SKM-1 treated with dmso at 0.1 percent for 144 hours (cell line): ENCODE measurements around the gene SYMPK.
"Not testable (repeated sequence)": the region's sequence is repeated elsewhere in the genome, so short reads cannot be mapped to it uniquely, and the experiment has no call there.

Source experiments
- DNase-seq: peaks from one replicate; lab custom pipeline; 2025; ENCODE audit not compliant: unreplicated experiment; lab: John Stamatoyannopoulos, UW

SYMPK gene

GRCh38 chr19:45870798-45871197, 7.9 kb upstream of the SYMPK start:
- no peak for DNase-seq

GRCh38 chr19:45867241-45867640, 4.3 kb upstream of the SYMPK start:
- DNase-seq, result not testable (repeated sequence)

GRCh38 chr19:45866400-45867176, 3.6 kb upstream of the SYMPK start:
- DNase-seq, result no peak

GRCh38 chr19:45865269-45865948, 2.5 kb upstream of the SYMPK start:
- DNase-seq, result no peak

- no peak for DNase-seq
Measured at GRCh38 chr19:45864629-45865082, 1.7 kb upstream of the SYMPK start.

- no peak for DNase-seq
Measured at GRCh38 chr19:45863840-45864628, 1.1 kb upstream of the SYMPK start, which contains the start of gene FOXA3. FOXA3 (plus strand) TSS chr19:45864326; CDS start chr19:45864457, 131 bp downstream.

GRCh38 chr19:45863335-45863839, 440 bp upstream of the SYMPK start:
- no peak for DNase-seq

- DNase-seq, result no peak
Measured at GRCh38 chr19:45862271-45862563, 730 bp downstream of the SYMPK start.

- DNase-seq, result no peak
Measured at GRCh38 chr19:45860359-45861259, 2.3 kb downstream of the SYMPK start.

GRCh38 chr19:45854167-45854778, 8.7 kb downstream of the SYMPK start:
- DNase-seq, result no peak

- no peak for DNase-seq
Measured at GRCh38 chr19:45852983-45853382, 10.0 kb downstream of the SYMPK start.

GRCh38 chr19:45852145-45852750, 10.7 kb downstream of the SYMPK start:
- no peak for DNase-seq

GRCh38 chr19:45848922-45849321, 14.0 kb downstream of the SYMPK start:
- no peak for DNase-seq

- DNase-seq, result no peak
Measured at GRCh38 chr19:45847663-45848062, 15.3 kb downstream of the SYMPK start.

GRCh38 chr19:45842198-45842597, 20.7 kb downstream of the SYMPK start:
- DNase-seq, result no peak

- no peak for DNase-seq
Measured at GRCh38 chr19:45834970-45835369, 28.0 kb downstream of the SYMPK start.

- DNase-seq, result no peak
Measured at GRCh38 chr19:45828945-45829344, 34.0 kb downstream of the SYMPK start.

GRCh38 chr19:45828523-45828922, 34.4 kb downstream of the SYMPK start:
- DNase-seq, result no peak

- no peak for DNase-seq
Measured at GRCh38 chr19:45827459-45828093, 35.4 kb downstream of the SYMPK start.
